Activated CD8-positive, alpha-beta memory T cell treated with anti-CD3 and anti-CD28 coated beads, Interleukin-2, amount 10 ng/mL, durations not matched to agents 7 days and 5 days (primary cell): Measurements from ENCODE around the gene CHD9. TPM values are rescaled to one million over a fixed set of nuclear protein-coding genes. Genes with fewer than 3 reads are reported as not detected.

ENCODE experiments used
- ATAC-seq: fragments of 150-1000 bp; cut with Tn5 transposase; one replicate; pipeline ENCODE4 v1.10.0; 2021; ENCODE audit warnings: moderate library complexity
- CTCF ChIA-PET: fragments of 350-600 bp; sonication (Branson Sonifier 250); formaldehyde crosslinking; loops from one replicate; lab custom pipeline; 2021; ENCODE audit warnings: antibody characterized with exemption; lab: Charles Lee
- DNase-seq: peaks from one replicate; pipeline ENCODE4 v3.0.0-alpha.2; 2020
- H3K27ac Mint-ChIP-seq: one replicate; pipeline ENCODE4 v1.8.0; 2021; ENCODE audit warnings: mild to moderate bottlenecking, mixed read lengths
- H3K27me3 Mint-ChIP-seq: one replicate; pipeline ENCODE4 v1.8.0; 2021; ENCODE audit warnings: mixed read lengths
- H3K36me3 Mint-ChIP-seq: one replicate; pipeline ENCODE4 v1.8.0; 2021; ENCODE audit warnings: mild to moderate bottlenecking, mixed read lengths
- H3K4me1 Mint-ChIP-seq: one replicate; pipeline ENCODE4 v1.8.0; 2021; ENCODE audit warnings: mixed read lengths
- H3K4me3 Mint-ChIP-seq: one replicate; pipeline ENCODE4 v1.8.0; 2021; ENCODE audit warnings: mild to moderate bottlenecking, moderate library complexity, mixed read lengths
- H3K9me3 Mint-ChIP-seq: one replicate; pipeline ENCODE4 v1.8.0; 2022; ENCODE audit warnings: low read depth, mixed read lengths
- total RNA-seq, 2 experiments: library from RNA; stranded (reverse); gene quantifications; one replicate each; pipeline ENCODE4 v1.2.3, GENCODE V29; 2021

CHD9 gene
- total RNA-seq, 2 experiments from 2014 or later: 23.7 to 32.7 TPM

- CTCF ChIA-PET: no interaction called here
- Mint-ChIP-seq H3K4me3 (no peak overlapping the region), H3K4me1 (peaks cover 7% of the 10 kb centered on the region), H3K36me3 (peaks cover 6% of the 10 kb centered on the region), H3K27ac (no peak overlapping the region), H3K9me3 (peaks cover 2% of the 10 kb centered on the region), H3K27me3 (no peaks in the 10 kb centered on the region)
- DNase-seq (no peak), ATAC-seq (no peak)
These were observed 69.0 kb downstream of the CHD9 start for GRCh38 chr16:53123747-53124146.

GRCh38 chr16:53126390-53126789, 71.6 kb downstream of the CHD9 start:
- no peaks in the 10 kb centered on the region for H3K27me3 Mint-ChIP-seq
- no peak overlapping the region for H3K4me3 Mint-ChIP-seq
- H3K27ac Mint-ChIP-seq: no peak overlapping the region
- DNase-seq (no peak), ATAC-seq (no peak)
- peaks cover 6% of the 10 kb centered on the region for H3K36me3 Mint-ChIP-seq
- peaks cover 15% of the 10 kb centered on the region for H3K4me1 Mint-ChIP-seq
- CTCF ChIA-PET: no interaction called here
- H3K9me3 Mint-ChIP-seq: peaks cover 2% of the 10 kb centered on the region

GRCh38 chr16:53129281-53130158, 74.7 kb downstream of the CHD9 start:
- CTCF ChIA-PET: interaction anchor here (0.9 to 2.5 kb wide), 9 partner anchors 25 to 129 kb away, joined by 3 to 23 read pairs (median 4); partner anchors contain the start of genes CHD9 and CHD9NB
- Mint-ChIP-seq H3K4me3 (peak overlapping the region; percentile 79), H3K36me3 (peaks cover 2% of the 10 kb centered on the region), H3K9me3 (no peaks in the 10 kb centered on the region), H3K27ac (no peak overlapping the region), H3K27me3 (no peaks in the 10 kb centered on the region), H3K4me1 (peaks cover 18% of the 10 kb centered on the region)
- DNase-seq: no peak
- ATAC-seq: no peak

GRCh38 chr16:53130159-53131049, 75.6 kb downstream of the CHD9 start:
- Mint-ChIP-seq H3K36me3 (no peaks in the 10 kb centered on the region), H3K4me1 (peaks cover 20% of the 10 kb centered on the region), H3K9me3 (no peaks in the 10 kb centered on the region), H3K4me3 (peak overlapping the region; percentile 79), H3K27me3 (no peaks in the 10 kb centered on the region), H3K27ac (peak overlapping the region; percentile 54)
- DNase-seq (peak; percentile 95), ATAC-seq (peak; percentile 95)
- CTCF ChIA-PET: interaction anchor here (0.9 to 2.5 kb wide), 9 partner anchors 24 to 128 kb away, joined by 3 to 23 read pairs (median 4); partner anchors contain the start of genes CHD9 and CHD9NB

GRCh38 chr16:53131050-53131362, 76.2 kb downstream of the CHD9 start:
- Mint-ChIP-seq H3K27me3 (no peaks in the 10 kb centered on the region), H3K4me3 (peak overlapping the region; percentile 29), H3K9me3 (no peaks in the 10 kb centered on the region), H3K4me1 (peaks cover 20% of the 10 kb centered on the region), H3K36me3 (no peaks in the 10 kb centered on the region), H3K27ac (no peak overlapping the region)
- no peak for DNase-seq
- ATAC-seq: peak; percentile 0
- CTCF ChIA-PET: no interaction called here

- no peaks in the 10 kb centered on the region for H3K9me3 Mint-ChIP-seq
- CTCF ChIA-PET: no interaction called here
- H3K27me3 Mint-ChIP-seq: no peaks in the 10 kb centered on the region
- peaks cover 17% of the 10 kb centered on the region for H3K4me1 Mint-ChIP-seq
- no peaks in the 10 kb centered on the region for H3K36me3 Mint-ChIP-seq
- ATAC-seq (peak; percentile 15), DNase-seq (peak; percentile 61)
- H3K4me3 Mint-ChIP-seq: peak overlapping the region; percentile 87
- peak overlapping the region; percentile 81 for H3K27ac Mint-ChIP-seq
These were observed 76.7 kb downstream of the CHD9 start for GRCh38 chr16:53131363-53132071.

GRCh38 chr16:53132406-53132805, 77.6 kb downstream of the CHD9 start:
- H3K9me3 Mint-ChIP-seq: no peaks in the 10 kb centered on the region
- H3K36me3 Mint-ChIP-seq: no peaks in the 10 kb centered on the region
- ATAC-seq (no peak), DNase-seq (no peak)
- H3K27ac Mint-ChIP-seq: peak overlapping the region; percentile 8
- CTCF ChIA-PET: interaction anchor here (1.2 kb wide), 1 partner anchor 19 kb away, joined by 3 read pairs; no protein-coding TSS in a partner anchor
- peak overlapping the region; percentile 36 for H3K4me3 Mint-ChIP-seq
- peaks cover 14% of the 10 kb centered on the region for H3K4me1 Mint-ChIP-seq
- H3K27me3 Mint-ChIP-seq: no peaks in the 10 kb centered on the region

- Mint-ChIP-seq H3K4me3 (no peak overlapping the region), H3K36me3 (no peaks in the 10 kb centered on the region), H3K27ac (no peak overlapping the region), H3K27me3 (no peaks in the 10 kb centered on the region), H3K9me3 (no peaks in the 10 kb centered on the region), H3K4me1 (peaks cover 7% of the 10 kb centered on the region)
- ATAC-seq: no peak
- CTCF ChIA-PET: interaction anchor here (0.6 to 1.8 kb wide), 3 partner anchors 36 to 80 kb away, joined by 3 to 5 read pairs (median 3); partner anchors contain the start of gene CHD9
- no peak for DNase-seq
These were observed 80.5 kb downstream of the CHD9 start for GRCh38 chr16:53135329-53135728.

- Mint-ChIP-seq H3K9me3 (no peaks in the 10 kb centered on the region), H3K36me3 (no peaks in the 10 kb centered on the region), H3K4me1 (peaks cover 2% of the 10 kb centered on the region), H3K4me3 (no peak overlapping the region), H3K27ac (no peak overlapping the region), H3K27me3 (no peaks in the 10 kb centered on the region)
- CTCF ChIA-PET: interaction anchor here (0.8 kb wide), 1 partner anchor 88 kb away, joined by 3 read pairs; the partner anchor contains the start of gene CHD9
- no peak for ATAC-seq
- no peak for DNase-seq
These were observed 88.2 kb downstream of the CHD9 start for GRCh38 chr16:53142823-53143568.

- H3K36me3 Mint-ChIP-seq: peaks cover 5% of the 10 kb centered on the region
- CTCF ChIA-PET: no interaction called here
- no peak overlapping the region for H3K4me3 Mint-ChIP-seq
- H3K27me3 Mint-ChIP-seq: no peaks in the 10 kb centered on the region
- no peaks in the 10 kb centered on the region for H3K9me3 Mint-ChIP-seq
- no peak overlapping the region for H3K27ac Mint-ChIP-seq
- ATAC-seq: no peak
- DNase-seq: no peak
- no peaks in the 10 kb centered on the region for H3K4me1 Mint-ChIP-seq
These were observed 92.8 kb downstream of the CHD9 start for GRCh38 chr16:53147500-53148065.

- no peak for ATAC-seq
- CTCF ChIA-PET: interaction anchor here (1.4 kb wide), 1 partner anchor 18 kb away, joined by 3 read pairs; no protein-coding TSS in a partner anchor
- no peaks in the 10 kb centered on the region for H3K27me3 Mint-ChIP-seq
- no peaks in the 10 kb centered on the region for H3K9me3 Mint-ChIP-seq
- H3K27ac Mint-ChIP-seq: no peak overlapping the region
- no peak for DNase-seq
- peaks cover 8% of the 10 kb centered on the region for H3K36me3 Mint-ChIP-seq
- H3K4me1 Mint-ChIP-seq: no peaks in the 10 kb centered on the region
- H3K4me3 Mint-ChIP-seq: no peak overlapping the region
These were observed 96.0 kb downstream of the CHD9 start for GRCh38 chr16:53150769-53151168.

- Mint-ChIP-seq H3K27ac (no peak overlapping the region), H3K36me3 (peaks cover 23% of the 10 kb centered on the region), H3K4me1 (no peaks in the 10 kb centered on the region), H3K9me3 (no peaks in the 10 kb centered on the region), H3K27me3 (no peaks in the 10 kb centered on the region), H3K4me3 (no peak overlapping the region)
- ATAC-seq (no peak), DNase-seq (no peak)
- CTCF ChIA-PET: interaction anchor here (0.9 kb wide), 1 partner anchor 55 kb away, joined by 3 read pairs; no protein-coding TSS in a partner anchor
These were observed 97.5 kb downstream of the CHD9 start for GRCh38 chr16:53152329-53152728.
